ENCODE measurements around the gene RRN3.
"Not testable (repeated sequence)": the region's sequence is repeated elsewhere in the genome, so short reads cannot be mapped to it uniquely, and the experiment has no call there.

The RRN3 gene

DNA sequence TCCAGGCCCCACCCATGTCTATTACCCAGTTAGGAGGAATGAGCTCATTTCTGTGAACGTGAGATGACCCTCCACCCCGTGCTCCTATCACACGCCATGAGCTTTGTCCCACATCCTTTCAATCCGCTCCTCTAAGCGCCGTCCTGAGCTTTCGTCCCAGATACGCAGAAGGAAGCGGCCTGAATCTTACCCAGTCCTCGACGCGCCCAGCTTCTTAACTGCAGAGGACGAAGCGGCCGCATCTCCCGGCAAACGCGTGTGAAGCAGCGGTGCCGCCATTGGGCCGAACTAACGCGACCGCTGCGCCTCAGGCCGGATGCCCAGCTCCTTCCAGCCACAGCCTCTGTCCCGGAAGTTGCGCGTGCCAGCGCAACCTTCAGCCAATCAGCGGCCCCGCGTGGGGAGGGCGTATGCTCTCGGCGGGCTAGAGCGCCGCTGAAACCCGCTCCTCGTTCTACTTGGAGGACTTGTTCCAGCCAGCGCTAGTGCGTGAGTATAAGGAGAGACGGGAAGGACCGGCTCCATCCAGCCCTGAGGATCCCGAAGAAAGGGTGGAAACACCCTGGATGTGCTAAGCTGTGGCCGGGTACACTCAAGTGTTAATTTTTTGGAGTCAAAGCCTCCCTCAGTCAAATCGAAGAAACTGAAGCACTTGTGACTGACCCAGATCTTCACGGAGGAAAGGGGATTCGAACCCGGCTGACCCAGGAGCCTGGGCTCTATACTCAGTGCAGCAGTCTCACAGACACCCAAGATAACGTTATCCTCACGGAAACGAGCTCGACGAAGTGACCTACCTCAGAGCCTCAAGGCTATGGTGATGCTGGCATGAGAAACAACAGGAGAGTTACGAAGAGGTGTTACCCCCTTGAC lies at the start of gene RRN3:
Gene RRN3 (minus strand): TSS at position 318 of the 873 bp plus-strand sequence. CDS start 39 bp downstream, at position 279.
- DNase-seq: peak; percentile 91 to 95 (median 93)

DNA sequence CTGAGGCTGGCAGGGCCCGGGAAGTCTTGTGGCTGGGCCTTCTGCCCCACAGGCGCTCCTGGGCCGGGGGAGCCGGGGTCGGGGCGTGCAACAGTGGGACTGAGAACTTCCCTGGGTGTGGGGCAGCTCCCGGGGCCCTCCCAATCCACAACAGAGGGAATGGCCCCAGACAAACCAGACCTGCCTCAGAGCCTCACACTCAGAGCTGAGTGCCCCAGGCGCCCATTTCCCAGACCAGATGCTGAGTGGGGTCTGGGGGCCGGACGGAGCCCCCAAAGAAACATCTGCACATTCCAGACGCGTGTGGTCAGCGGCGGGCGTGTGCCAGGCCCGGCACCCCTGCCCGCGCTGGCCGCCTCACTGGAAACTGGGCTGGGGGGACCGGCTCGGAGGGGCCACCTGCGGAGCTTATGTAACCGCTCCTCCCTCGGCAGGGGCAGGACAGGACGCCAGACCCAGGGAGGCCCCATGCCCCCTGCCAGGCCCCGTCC lies 49.6 kb upstream of the RRN3 start:
- DNase-seq: not testable (repeated sequence)

GRCh38 chr16:15142891-15143600 lies 49.0 kb upstream of the RRN3 start:
- DNase-seq: not testable (repeated sequence)

GRCh38 chr16:15142107-15142890 lies 48.2 kb upstream of the RRN3 start:
- not testable (repeated sequence) for DNase-seq

DNA sequence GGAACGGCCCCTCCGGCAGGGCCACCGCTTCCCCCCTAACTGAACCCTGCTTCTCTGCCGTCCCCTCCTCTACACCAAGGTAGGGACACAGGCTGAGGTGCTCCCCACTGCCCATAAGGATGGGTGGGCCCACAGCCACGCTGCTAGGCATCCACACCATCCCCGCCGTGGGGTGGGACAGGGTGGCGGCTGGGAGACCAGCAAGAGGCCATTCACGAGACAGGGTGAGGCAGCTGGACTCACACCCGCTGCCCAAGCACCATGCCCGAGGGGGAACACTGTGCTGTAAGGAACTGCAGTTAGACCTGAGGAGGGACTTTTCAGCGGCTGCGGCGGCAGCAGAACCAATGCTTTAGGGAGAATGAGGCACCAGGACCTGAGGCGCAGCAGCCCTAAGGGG lies 47.5 kb upstream of the RRN3 start:
- no peak for DNase-seq

- DNase-seq: not testable (repeated sequence)
Measured at GRCh38 chr16:15140444-15141365, 46.6 kb upstream of the RRN3 start.

DNA sequence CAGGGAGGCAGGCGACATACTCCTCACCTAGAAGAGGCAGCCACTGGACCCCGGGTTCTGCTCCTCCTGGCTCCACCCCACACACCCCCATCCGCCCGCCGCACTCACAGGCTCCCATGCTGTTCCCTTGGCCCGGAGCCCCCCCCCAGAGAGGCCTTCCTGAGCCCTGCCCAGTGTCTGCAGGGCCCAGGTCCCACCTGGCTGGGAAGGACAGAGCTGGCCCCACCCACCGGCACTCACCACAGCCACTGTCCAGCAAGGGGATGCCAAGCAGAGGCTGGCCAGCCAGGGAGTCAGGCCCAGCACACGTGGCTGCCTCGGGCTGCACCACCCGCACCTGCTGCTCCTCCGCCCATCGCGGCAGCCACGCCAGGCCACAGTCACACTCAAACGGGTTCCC lies 43.4 kb upstream of the RRN3 start:
- not testable (repeated sequence) for DNase-seq

- DNase-seq: not testable (repeated sequence)
Measured at GRCh38 chr16:15135483-15136360, 41.6 kb upstream of the RRN3 start.

DNA sequence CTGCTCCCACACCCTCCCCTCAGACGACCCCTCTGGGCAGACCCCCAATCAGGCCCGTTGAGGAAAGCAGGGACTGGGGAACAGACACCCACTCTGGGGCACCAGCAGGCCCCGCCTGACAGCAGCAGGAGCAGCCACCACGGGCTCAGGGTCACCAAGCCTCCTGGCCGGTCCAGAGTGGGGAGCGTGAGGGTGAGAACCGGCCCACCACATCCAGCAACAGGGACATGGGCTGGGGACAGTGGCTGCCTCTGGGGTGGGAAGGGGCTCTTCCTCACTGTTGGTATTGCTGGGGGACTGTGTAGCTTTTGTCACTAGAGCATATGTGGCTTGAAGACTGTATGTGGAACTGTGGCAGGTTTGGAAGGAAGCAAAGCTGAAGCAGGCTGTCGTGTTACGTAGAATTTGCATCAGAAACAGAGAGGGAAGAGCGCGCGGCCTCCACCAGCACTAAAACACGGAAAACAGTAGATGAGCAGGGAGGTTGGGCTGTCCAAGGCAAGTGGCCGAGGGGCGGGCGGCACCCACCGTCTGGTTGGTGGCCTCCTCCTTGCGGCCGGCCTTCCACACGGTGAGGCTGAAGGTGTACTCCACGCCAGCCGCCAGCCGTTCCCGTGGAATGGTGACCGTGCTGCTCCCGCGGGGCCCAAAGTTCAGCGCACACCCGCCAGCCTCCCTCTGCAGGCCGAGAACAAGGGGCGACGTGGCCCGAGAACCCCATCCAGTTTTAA lies 40.8 kb upstream of the RRN3 start:
- not testable (repeated sequence) for DNase-seq

DNA sequence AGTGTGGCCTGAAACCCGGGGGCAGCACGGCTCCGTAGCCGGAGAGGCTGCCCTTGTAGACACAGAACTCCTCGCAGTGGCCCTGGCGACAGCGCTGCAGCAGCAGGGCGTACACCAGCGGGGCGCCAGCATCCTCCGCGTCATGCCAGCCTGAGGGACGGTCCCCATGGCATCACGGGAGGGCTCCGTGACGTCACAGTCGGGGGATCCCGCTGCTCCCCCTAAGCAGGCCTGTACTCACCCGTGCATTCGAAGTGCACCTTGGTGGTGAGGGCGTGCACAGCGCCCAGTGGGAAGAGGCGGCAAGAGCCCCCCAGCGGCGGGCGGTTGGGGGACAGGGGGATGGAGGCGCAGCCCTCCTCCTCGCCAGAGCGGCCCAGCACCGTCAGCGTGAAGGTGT lies 39.5 kb upstream of the RRN3 start:
- not testable (repeated sequence) for DNase-seq

- not testable (repeated sequence) for DNase-seq
Measured at GRCh38 chr16:15132719-15133428, 38.8 kb upstream of the RRN3 start.

DNA sequence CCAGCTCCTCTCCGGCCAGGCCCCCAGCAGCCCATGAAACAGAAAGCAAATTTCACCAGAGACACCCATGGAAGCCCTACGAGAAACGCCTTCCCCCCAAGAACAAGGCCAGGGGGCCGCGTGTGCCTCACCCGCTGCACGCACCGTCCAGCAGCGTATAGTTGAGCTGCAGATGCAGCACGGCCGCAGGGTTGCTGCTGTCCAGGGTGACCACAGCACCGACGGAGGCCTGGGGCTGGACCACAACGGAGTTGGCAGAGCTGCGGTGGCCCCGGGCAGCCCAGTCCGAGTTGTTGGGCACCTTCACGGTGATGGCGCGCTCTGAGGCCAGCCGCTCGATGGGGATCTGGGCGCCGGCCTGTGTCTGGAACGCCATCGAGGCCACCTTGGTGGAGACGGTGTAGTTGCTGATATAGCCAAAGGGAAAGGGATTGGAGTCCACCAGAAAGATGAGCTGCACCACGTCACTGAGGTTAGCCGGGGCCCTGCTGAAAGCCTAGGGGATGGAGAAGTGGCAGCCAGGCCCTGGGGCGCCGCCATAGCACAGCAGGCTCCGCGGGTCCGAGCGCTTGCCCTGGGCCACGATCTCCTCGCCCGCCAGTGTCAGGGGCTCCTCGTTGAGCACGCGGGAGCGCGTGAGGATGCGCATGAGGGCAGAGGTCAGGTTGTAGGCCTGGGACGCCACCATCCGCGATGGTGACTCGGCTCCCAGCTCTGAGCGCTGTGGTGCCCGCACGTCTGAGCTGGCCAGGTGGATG lies 37.0 kb upstream of the RRN3 start:
- DNase-seq: not testable (repeated sequence)

- DNase-seq: not testable (repeated sequence)
Measured at GRCh38 chr16:15130256-15130932, 36.3 kb upstream of the RRN3 start.

DNA sequence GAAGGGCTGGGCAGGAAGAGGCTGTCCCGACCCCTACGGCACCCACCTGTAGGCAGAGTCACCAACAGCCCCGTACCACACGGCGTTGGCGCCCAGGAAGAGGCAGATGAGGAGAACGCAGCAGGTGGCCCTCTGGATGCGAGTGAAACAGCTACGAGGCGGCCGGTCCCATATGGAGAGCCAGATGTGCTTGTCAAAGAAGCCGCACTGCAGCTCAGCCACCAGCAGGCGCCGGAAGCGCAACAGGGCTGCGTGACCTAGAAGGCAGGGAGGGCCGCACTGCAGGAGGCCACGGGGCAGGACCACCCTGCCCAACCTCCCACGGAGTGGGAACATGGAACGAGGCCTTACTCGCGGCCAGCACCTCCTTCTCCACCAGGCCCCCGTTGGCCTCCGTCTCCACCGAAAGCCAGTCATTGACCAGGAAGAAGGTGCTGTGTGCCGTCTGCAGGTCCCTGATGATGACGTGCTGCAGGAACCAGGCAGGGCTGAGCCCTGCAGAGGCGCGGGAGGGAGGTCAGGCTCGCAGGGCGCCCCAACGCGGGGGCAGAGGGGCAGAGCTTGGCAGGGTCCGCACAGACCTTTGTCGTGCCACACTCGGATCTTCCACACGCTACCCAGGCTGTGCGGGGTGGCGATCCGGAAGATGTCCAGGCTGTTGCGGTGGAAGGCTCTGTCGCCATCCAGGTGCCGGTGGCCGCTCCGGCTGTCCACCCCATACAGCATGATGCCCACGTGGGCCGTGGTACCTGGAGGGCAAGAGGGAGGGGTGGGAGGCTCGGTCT lies 33.8 kb upstream of the RRN3 start:
- not testable (repeated sequence) for DNase-seq

- DNase-seq: not testable (repeated sequence)
Measured at GRCh38 chr16:15100372-15100987, 6.4 kb upstream of the RRN3 start.

GRCh38 chr16:15099366-15099909 lies 5.4 kb upstream of the RRN3 start:
- not testable (repeated sequence) for DNase-seq

Measured in suppressor macrophage treated with lipopolysaccharide for 1 hour (primary cell).